ENCODE data around the gene LIMK1.
"Not testable (repeated sequence)": the region's sequence is repeated elsewhere in the genome, so short reads cannot be mapped to it uniquely, and the experiment has no call there.

- TF ChIP-seq EP300, POLR2A (IDR thresholded peaks at IDR 0.05): not testable (repeated sequence)
- TF ChIP-seq, protein P1, sequence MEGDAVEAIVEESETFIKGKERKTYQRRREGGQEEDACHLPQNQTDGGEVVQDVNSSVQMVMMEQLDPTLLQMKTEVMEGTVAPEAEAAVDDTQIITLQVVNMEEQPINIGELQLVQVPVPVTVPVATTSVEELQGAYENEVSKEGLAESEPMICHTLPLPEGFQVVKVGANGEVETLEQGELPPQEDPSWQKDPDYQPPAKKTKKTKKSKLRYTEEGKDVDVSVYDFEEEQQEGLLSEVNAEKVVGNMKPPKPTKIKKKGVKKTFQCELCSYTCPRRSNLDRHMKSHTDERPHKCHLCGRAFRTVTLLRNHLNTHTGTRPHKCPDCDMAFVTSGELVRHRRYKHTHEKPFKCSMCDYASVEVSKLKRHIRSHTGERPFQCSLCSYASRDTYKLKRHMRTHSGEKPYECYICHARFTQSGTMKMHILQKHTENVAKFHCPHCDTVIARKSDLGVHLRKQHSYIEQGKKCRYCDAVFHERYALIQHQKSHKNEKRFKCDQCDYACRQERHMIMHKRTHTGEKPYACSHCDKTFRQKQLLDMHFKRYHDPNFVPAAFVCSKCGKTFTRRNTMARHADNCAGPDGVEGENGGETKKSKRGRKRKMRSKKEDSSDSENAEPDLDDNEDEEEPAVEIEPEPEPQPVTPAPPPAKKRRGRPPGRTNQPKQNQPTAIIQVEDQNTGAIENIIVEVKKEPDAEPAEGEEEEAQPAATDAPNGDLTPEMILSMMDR (IDR thresholded peaks at IDR 0.05), result not testable (repeated sequence)
Observed at GRCh38 chr7:74123892-74124291, 40.3 kb downstream of the LIMK1 start.
